ENCODE results near the gene CFAP300.

CFAP300 gene

GRCh38 chr11:102111011-102111786 is 64.0 kb downstream of the CFAP300 start:
- DNase-seq (ENCODE audit: low read depth, low spot score): peak; percentile 88
- in situ Hi-C loops (cut with HindIII; ENCODE audit: low sequenced_read_pairs): no loop called here
- peak overlapping the region; percentile 90 for H3K4me3 ChIP-seq (ENCODE audit: low read depth, low read length)
- TF ChIP-seq, protein P1, sequence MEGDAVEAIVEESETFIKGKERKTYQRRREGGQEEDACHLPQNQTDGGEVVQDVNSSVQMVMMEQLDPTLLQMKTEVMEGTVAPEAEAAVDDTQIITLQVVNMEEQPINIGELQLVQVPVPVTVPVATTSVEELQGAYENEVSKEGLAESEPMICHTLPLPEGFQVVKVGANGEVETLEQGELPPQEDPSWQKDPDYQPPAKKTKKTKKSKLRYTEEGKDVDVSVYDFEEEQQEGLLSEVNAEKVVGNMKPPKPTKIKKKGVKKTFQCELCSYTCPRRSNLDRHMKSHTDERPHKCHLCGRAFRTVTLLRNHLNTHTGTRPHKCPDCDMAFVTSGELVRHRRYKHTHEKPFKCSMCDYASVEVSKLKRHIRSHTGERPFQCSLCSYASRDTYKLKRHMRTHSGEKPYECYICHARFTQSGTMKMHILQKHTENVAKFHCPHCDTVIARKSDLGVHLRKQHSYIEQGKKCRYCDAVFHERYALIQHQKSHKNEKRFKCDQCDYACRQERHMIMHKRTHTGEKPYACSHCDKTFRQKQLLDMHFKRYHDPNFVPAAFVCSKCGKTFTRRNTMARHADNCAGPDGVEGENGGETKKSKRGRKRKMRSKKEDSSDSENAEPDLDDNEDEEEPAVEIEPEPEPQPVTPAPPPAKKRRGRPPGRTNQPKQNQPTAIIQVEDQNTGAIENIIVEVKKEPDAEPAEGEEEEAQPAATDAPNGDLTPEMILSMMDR (IDR thresholded peaks at IDR 0.05; ENCODE audit: low read depth, low read length): no peak

DNA sequence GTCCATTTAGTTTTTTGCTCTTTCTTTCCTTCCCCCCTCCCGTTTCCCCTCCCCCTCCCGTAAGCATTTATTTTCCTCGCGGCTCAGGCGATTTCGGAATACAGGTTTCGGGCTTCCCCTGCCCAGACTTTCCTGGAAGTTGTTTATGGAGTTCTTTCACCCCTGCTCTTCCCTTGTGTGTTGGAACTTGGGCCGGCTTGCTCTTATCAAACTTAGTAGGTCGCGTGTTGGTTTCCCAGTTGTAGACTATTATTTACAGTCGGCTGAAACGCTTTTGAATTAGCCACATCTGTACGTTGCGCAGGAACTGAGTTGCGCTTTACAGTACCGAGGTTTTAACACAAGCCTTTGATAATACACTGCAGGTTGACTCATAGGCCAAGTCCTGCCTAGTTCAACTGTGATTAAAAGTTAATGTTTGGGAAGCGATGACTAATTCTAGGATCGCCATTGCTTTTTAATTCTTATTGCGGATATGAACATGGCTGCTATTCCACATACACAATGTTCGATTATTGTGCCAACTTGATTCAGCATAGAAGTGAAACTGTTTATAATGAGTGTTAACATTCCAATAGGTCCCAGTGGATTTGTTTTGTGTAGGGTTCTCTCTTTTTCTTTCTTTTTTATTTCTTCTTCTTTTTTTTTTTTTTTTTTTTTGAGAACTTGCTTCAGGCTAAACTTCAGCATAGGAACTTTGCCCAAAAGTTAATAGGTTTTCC is 64.7 kb downstream of the CFAP300 start:
- DNase-seq (ENCODE audit: low read depth, low spot score): peak; percentile 91
- in situ Hi-C loops (cut with HindIII; ENCODE audit: low sequenced_read_pairs): no loop called here
- peak overlapping the region; percentile 90 for H3K4me3 ChIP-seq (ENCODE audit: low read depth, low read length)
- TF ChIP-seq, protein P1 (IDR thresholded peaks at IDR 0.05; ENCODE audit: low read depth, low read length): no peak

GRCh38 chr11:102112509-102112821 is 65.2 kb downstream of the CFAP300 start:
- TF ChIP-seq, protein P1 (IDR thresholded peaks at IDR 0.05; ENCODE audit: low read depth, low read length): no peak
- DNase-seq (ENCODE audit: low read depth, low spot score): no peak
- peak overlapping the region; percentile 90 for H3K4me3 ChIP-seq (ENCODE audit: low read depth, low read length)
- in situ Hi-C loops (cut with HindIII; ENCODE audit: low sequenced_read_pairs): no loop called here

DNA sequence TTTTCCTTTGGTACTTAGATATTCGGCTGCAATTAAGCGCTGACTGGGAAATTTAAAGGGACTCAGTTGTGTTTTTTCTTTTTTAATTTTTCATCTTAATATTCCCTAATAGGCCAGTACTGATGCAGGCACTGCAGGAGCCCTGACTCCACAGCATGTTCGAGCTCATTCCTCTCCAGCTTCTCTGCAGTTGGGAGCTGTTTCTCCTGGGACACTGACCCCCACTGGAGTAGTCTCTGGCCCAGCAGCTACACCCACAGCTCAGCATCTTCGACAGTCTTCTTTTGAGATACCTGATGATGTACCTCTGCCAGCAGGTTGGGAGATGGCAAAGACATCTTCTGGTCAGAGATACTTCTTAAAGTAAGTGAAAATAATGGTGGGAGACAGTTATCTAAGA is 66.8 kb downstream of the CFAP300 start:
- H3K4me3 ChIP-seq (ENCODE audit: low read depth, low read length): peak overlapping the region; percentile 6
- no peak for DNase-seq (ENCODE audit: low read depth, low spot score)
- in situ Hi-C loops (cut with HindIII; ENCODE audit: low sequenced_read_pairs): no loop called here
- TF ChIP-seq, protein P1 (IDR thresholded peaks at IDR 0.05; ENCODE audit: low read depth, low read length): no peak

- in situ Hi-C loops (cut with HindIII; ENCODE audit: low sequenced_read_pairs): no loop called here
- TF ChIP-seq, protein P1 (IDR thresholded peaks at IDR 0.05; ENCODE audit: low read depth, low read length): no peak
- DNase-seq (ENCODE audit: low read depth, low spot score): peak; percentile 82
- H3K4me3 ChIP-seq (ENCODE audit: low read depth, low read length): no peak overlapping the region
Observed at GRCh38 chr11:102115557-102115956, 68.3 kb downstream of the CFAP300 start.

DNA sequence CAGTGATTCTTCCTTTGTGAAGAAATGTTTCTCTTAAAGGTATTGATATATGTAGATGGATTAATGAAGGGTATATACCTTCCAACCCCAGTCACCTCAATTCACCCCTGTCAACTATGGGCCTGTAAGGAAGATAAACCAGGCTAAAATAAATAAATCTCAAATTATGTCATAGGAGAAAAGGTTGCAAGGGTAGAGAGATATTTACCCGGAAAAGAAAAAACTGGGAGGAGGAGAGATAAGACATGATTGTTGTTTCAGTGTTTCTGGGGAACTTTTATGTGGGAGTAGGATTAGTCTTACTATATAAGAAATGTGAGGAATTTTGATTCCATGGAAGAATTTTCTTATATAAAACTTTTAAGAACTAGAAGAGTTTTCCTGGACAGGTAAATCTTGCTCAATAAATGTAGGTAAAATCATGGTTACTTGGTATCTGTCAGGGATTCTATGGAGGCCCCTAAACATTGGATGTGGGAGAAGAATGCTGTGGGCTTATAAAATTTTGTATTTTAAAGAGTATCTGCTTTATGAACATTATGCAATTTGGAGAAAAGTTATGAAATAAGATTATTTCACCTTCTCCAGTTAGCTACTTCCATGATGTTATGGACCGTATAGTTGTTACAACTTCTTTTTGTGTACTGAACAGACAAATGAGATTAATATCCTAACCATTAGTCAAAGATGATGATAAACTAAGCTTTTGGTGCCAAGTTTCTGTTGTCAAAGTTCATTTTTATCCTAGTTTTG is 69.4 kb downstream of the CFAP300 start:
- in situ Hi-C loops (cut with HindIII; ENCODE audit: low sequenced_read_pairs): no loop called here
- no peak overlapping the region for H3K4me3 ChIP-seq (ENCODE audit: low read depth, low read length)
- TF ChIP-seq, protein P1 (IDR thresholded peaks at IDR 0.05; ENCODE audit: low read depth, low read length): no peak
- DNase-seq (ENCODE audit: low read depth, low spot score): no peak
